ENCODE data around the gene MED25.
A peak's percentile ranks its signal among the peaks of the same experiment; 100 is the strongest.

Gene MED25

GRCh38 chr19:49859682-49860335, 41.7 kb downstream of the MED25 start:
- no peak for DNase-seq

GRCh38 chr19:49860336-49861102, 42.4 kb downstream of the MED25 start:
- DNase-seq = no peak

GRCh38 chr19:49861107-49861506, 43.0 kb downstream of the MED25 start:
- DNase-seq = no peak

GRCh38 chr19:49861541-49862378, 43.7 kb downstream of the MED25 start:
- no peak for DNase-seq

- DNase-seq = no peak
Observed at GRCh38 chr19:49862391-49863253, 44.5 kb downstream of the MED25 start.

- DNase-seq = no peak
Observed at GRCh38 chr19:49863254-49863934, 45.3 kb downstream of the MED25 start.

GRCh38 chr19:49863935-49864320, 45.8 kb downstream of the MED25 start:
- DNase-seq = no peak

- no peak for DNase-seq
Observed at GRCh38 chr19:49864890-49865289, 46.8 kb downstream of the MED25 start.

GRCh38 chr19:49866933-49867782, 49.1 kb downstream of the MED25 start, which contains the start of gene PNKP:
PNKP (minus strand) TSS chr19:49867576; CDS start chr19:49867204, 372 bp downstream.
- peak; percentile 81 to 95 for DNase-seq

- no peak for DNase-seq
Observed at GRCh38 chr19:49869009-49869483, 51.0 kb downstream of the MED25 start.

- DNase-seq = peak; percentile 99 to 100
Observed at GRCh38 chr19:49869484-49870308, 51.6 kb downstream of the MED25 start.

GRCh38 chr19:49870309-49870901, 52.3 kb downstream of the MED25 start:
- no peak for DNase-seq

GRCh38 chr19:49871349-49871985, 53.4 kb downstream of the MED25 start:
- no peak for DNase-seq

- no peak for DNase-seq
Observed at GRCh38 chr19:49872245-49873128, 54.4 kb downstream of the MED25 start.

GRCh38 chr19:49873129-49873521, 55.0 kb downstream of the MED25 start:
- DNase-seq = no peak

- no peak for DNase-seq
Observed at GRCh38 chr19:49873834-49874233, 55.7 kb downstream of the MED25 start.

GRCh38 chr19:49874503-49875157, 56.5 kb downstream of the MED25 start:
- DNase-seq = no peak
